Activated CD8-positive, alpha-beta memory T cell treated with anti-CD3 and anti-CD28 coated beads, Interleukin-2, amount 50 U/mL, for 48 hours (primary cell): ENCODE data around the gene ARID1B.

ENCODE experiments used
- DNase-seq: peaks from one replicate; pipeline ENCODE4 v3.0.0-alpha.2; 2020

Gene ARID1B

GRCh38 chr6:156998794-156999330, 221.7 kb downstream of the ARID1B start:
- no peak for DNase-seq

GRCh38 chr6:156999762-157000161, 222.6 kb downstream of the ARID1B start:
- no peak for DNase-seq

- no peak for DNase-seq
Observed at GRCh38 chr6:157001716-157002115, 224.5 kb downstream of the ARID1B start.

- no peak for DNase-seq
Observed at GRCh38 chr6:157002774-157003173, 225.6 kb downstream of the ARID1B start.

GRCh38 chr6:157005940-157006339, 228.8 kb downstream of the ARID1B start:
- DNase-seq = no peak

GRCh38 chr6:157008568-157008967, 231.4 kb downstream of the ARID1B start:
- DNase-seq = no peak

- DNase-seq = no peak
Observed at GRCh38 chr6:157012355-157012754, 235.2 kb downstream of the ARID1B start.

GRCh38 chr6:157013649-157014304, 236.6 kb downstream of the ARID1B start:
- DNase-seq = no peak

GRCh38 chr6:157014871-157015270, 237.7 kb downstream of the ARID1B start:
- DNase-seq = no peak

GRCh38 chr6:157017022-157017421, 239.8 kb downstream of the ARID1B start:
- no peak for DNase-seq

GRCh38 chr6:157017861-157018260, 240.7 kb downstream of the ARID1B start:
- no peak for DNase-seq

GRCh38 chr6:157019115-157019641, 242.0 kb downstream of the ARID1B start:
- DNase-seq = no peak

- no peak for DNase-seq
Observed at GRCh38 chr6:157019733-157020132, 242.6 kb downstream of the ARID1B start.

GRCh38 chr6:157020398-157020797, 243.2 kb downstream of the ARID1B start:
- DNase-seq = no peak

GRCh38 chr6:157020881-157021343, 243.7 kb downstream of the ARID1B start:
- no peak for DNase-seq

- DNase-seq = peak; percentile 92
Observed at GRCh38 chr6:157021344-157021992, 244.3 kb downstream of the ARID1B start.

GRCh38 chr6:157021993-157022740, 245.0 kb downstream of the ARID1B start:
- peak; percentile 90 for DNase-seq

- no peak for DNase-seq
Observed at GRCh38 chr6:157023958-157024357, 246.8 kb downstream of the ARID1B start.

- no peak for DNase-seq
Observed at GRCh38 chr6:157024745-157025144, 247.6 kb downstream of the ARID1B start.

- no peak for DNase-seq
Observed at GRCh38 chr6:157025437-157025836, 248.3 kb downstream of the ARID1B start.

- DNase-seq = no peak
Observed at GRCh38 chr6:157029980-157030690, 253.0 kb downstream of the ARID1B start.

- no peak for DNase-seq
Observed at GRCh38 chr6:157030755-157031154, 253.6 kb downstream of the ARID1B start.

GRCh38 chr6:157032923-157033322, 255.7 kb downstream of the ARID1B start:
- DNase-seq = no peak
